Measurements from ENCODE around the gene LVRN.

LVRN gene

GRCh38 chr5:116032094-116032517 lies 69.8 kb downstream of the LVRN start, which contains the start of gene ARL14EPL:
Gene ARL14EPL, plus strand, starts transcription at chr5:116032472. Its CDS starts 18,994 bp downstream, at chr5:116051466.
- DNase-seq, result no peak

GRCh38 chr5:116032991-116033390 lies 70.7 kb downstream of the LVRN start:
- no peak for DNase-seq

GRCh38 chr5:116035123-116035522 lies 72.8 kb downstream of the LVRN start:
- no peak for DNase-seq

- DNase-seq, result no peak
These were observed 75.1 kb downstream of the LVRN start for GRCh38 chr5:116037236-116037822.

GRCh38 chr5:116038817-116039216 lies 76.5 kb downstream of the LVRN start:
- no peak for DNase-seq

- no peak for DNase-seq
These were observed 80.1 kb downstream of the LVRN start for GRCh38 chr5:116042375-116042774.

- DNase-seq, result no peak
These were observed 81.8 kb downstream of the LVRN start for GRCh38 chr5:116044073-116044472.

- no peak for DNase-seq
These were observed 83.5 kb downstream of the LVRN start for GRCh38 chr5:116045821-116046220.

GRCh38 chr5:116046261-116046660 lies 84.0 kb downstream of the LVRN start:
- no peak for DNase-seq

- DNase-seq, result no peak
These were observed 84.5 kb downstream of the LVRN start for GRCh38 chr5:116046823-116047222.

- no peak for DNase-seq
These were observed 96.2 kb downstream of the LVRN start for GRCh38 chr5:116058346-116058936.

- DNase-seq, result no peak
These were observed 100.1 kb downstream of the LVRN start for GRCh38 chr5:116062352-116062751.

GRCh38 chr5:116063950-116064349 lies 101.7 kb downstream of the LVRN start:
- DNase-seq, result no peak

GRCh38 chr5:116068028-116068632 lies 105.9 kb downstream of the LVRN start:
- no peak for DNase-seq

- no peak for DNase-seq
These were observed 108.9 kb downstream of the LVRN start for GRCh38 chr5:116071211-116071610.

- DNase-seq, result no peak
These were observed 113.0 kb downstream of the LVRN start for GRCh38 chr5:116075191-116075831.

GRCh38 chr5:116076496-116076895 lies 114.2 kb downstream of the LVRN start:
- no peak for DNase-seq
